ENCODE data around the gene INPP5F. TPM values are rescaled to one million over a fixed set of nuclear protein-coding genes. Genes with fewer than 3 reads are reported as not detected.

INPP5F gene
- total and polyA plus RNA-seq, 2 of the 13 experiments (the other 11 are each of a cell fraction or from before 2014, with no cell fraction given) = 12.5 to 15.7 TPM

GRCh38 chr10:119762035-119762434 is 36.2 kb downstream of the INPP5F start (continued):
- no peak for TF ChIP-seq ELK4 (CRISPR knock-in tag; IDR thresholded peaks at IDR 0.05; ENCODE audit: borderline replicate concordance)
- no peak for TF ChIP-seq RARG (CRISPR knock-in tag; IDR thresholded peaks at IDR 0.05; ENCODE audit: low read depth)
- no peak for TF ChIP-seq JARID2 (CRISPR knock-in tag; IDR thresholded peaks at IDR 0.05; ENCODE audit: insufficient replicate concordance)
- TF ChIP-seq KLF9 (CRISPR knock-in tag; IDR thresholded peaks at IDR 0.05; ENCODE audit: low read depth) = no peak
- TF ChIP-seq, protein P1, sequence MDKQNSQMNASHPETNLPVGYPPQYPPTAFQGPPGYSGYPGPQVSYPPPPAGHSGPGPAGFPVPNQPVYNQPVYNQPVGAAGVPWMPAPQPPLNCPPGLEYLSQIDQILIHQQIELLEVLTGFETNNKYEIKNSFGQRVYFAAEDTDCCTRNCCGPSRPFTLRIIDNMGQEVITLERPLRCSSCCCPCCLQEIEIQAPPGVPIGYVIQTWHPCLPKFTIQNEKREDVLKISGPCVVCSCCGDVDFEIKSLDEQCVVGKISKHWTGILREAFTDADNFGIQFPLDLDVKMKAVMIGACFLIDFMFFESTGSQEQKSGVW (CRISPR knock-in tag; IDR thresholded peaks at IDR 0.05; ENCODE audit: borderline replicate concordance) = no peak
- TF ChIP-seq, protein P2, sequence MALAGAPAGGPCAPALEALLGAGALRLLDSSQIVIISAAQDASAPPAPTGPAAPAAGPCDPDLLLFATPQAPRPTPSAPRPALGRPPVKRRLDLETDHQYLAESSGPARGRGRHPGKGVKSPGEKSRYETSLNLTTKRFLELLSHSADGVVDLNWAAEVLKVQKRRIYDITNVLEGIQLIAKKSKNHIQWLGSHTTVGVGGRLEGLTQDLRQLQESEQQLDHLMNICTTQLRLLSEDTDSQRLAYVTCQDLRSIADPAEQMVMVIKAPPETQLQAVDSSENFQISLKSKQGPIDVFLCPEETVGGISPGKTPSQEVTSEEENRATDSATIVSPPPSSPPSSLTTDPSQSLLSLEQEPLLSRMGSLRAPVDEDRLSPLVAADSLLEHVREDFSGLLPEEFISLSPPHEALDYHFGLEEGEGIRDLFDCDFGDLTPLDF (CRISPR knock-in tag; IDR thresholded peaks at IDR 0.05) = no peak
- TF ChIP-seq STAG1 (CRISPR knock-in tag; IDR thresholded peaks at IDR 0.05) = no peak
- TF ChIP-seq ZNF468 (CRISPR knock-in tag; IDR thresholded peaks at IDR 0.05) = no peak
- TF ChIP-seq BHLHE40 (IDR thresholded peaks at IDR 0.05; ENCODE audit: low read length) = peak; percentile 26; the same call in 1 of the 2 replicates
- TF ChIP-seq GATAD2A (CRISPR knock-in tag; IDR thresholded peaks at IDR 0.05) = peak; percentile 57; the same call in 1 of the 2 replicates
- peak; percentile 45 for TF ChIP-seq SAP130 (CRISPR knock-in tag; IDR thresholded peaks at IDR 0.05; ENCODE audit: low read depth)
- TF ChIP-seq ZNF614 (CRISPR knock-in tag; IDR thresholded peaks at IDR 0.05; ENCODE audit: borderline replicate concordance) = no peak; the same call in 1 of the 2 replicates
- TF ChIP-seq PRPF4 (IDR thresholded peaks at IDR 0.05; ENCODE audit: low read depth, low read length, poor library complexity, severe bottlenecking) = no peak
- TF ChIP-seq ZNF7 (CRISPR knock-in tag; IDR thresholded peaks at IDR 0.05) = no peak
- TF ChIP-seq AKAP8 (CRISPR knock-in tag; IDR thresholded peaks at IDR 0.05) = no peak
- no peak for TF ChIP-seq STAT6 (CRISPR knock-in tag; IDR thresholded peaks at IDR 0.05; ENCODE audit: borderline replicate concordance)
- TF ChIP-seq ZNF652 (CRISPR knock-in tag; IDR thresholded peaks at IDR 0.05; ENCODE audit: borderline replicate concordance, low read depth) = no peak
- TF ChIP-seq ZNF709 (CRISPR knock-in tag; IDR thresholded peaks at IDR 0.05) = no peak
- TF ChIP-seq ZNF281 (CRISPR knock-in tag; IDR thresholded peaks at IDR 0.05; ENCODE audit: borderline replicate concordance) = 0 out of 2 replicates have a peak, but pooled peaks have one; percentile 22
- no peak for TF ChIP-seq PLRG1 (conservative IDR thresholded peaks at IDR 0.05)
- no peak for TF ChIP-seq DPF2 (CRISPR knock-in tag; IDR thresholded peaks at IDR 0.05; ENCODE audit: borderline replicate concordance, low read depth)
- TF ChIP-seq TSC22D2 (CRISPR knock-in tag; IDR thresholded peaks at IDR 0.05; ENCODE audit: borderline replicate concordance) = no peak
- no peak for TF ChIP-seq ZBTB1 (CRISPR knock-in tag; IDR thresholded peaks at IDR 0.05; ENCODE audit: borderline replicate concordance)
- no peak for TF ChIP-seq SRF (IDR thresholded peaks at IDR 0.05; ENCODE audit: low read depth, low read length)
